ENCODE measurements around the gene MAP3K19. TPM values are rescaled to one million over a fixed set of nuclear protein-coding genes. Genes with fewer than 3 reads are reported as not detected.
A peak's percentile ranks its signal among the peaks of the same experiment; 100 is the strongest.

Gene MAP3K19
- total and polyA plus RNA-seq, 2 of the 8 experiments (the other 6 are each of a cell fraction or from before 2014, with no cell fraction given) = not detected

- TF ChIP-seq, protein P1, sequence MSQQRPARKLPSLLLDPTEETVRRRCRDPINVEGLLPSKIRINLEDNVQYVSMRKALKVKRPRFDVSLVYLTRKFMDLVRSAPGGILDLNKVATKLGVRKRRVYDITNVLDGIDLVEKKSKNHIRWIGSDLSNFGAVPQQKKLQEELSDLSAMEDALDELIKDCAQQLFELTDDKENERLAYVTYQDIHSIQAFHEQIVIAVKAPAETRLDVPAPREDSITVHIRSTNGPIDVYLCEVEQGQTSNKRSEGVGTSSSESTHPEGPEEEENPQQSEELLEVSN (IDR thresholded peaks at IDR 0.05) = peak; percentile 65; the same call in 1 of the 2 replicates
- TF ChIP-seq BRCA1 (IDR thresholded peaks at IDR 0.05; ENCODE audit: low read depth, low read length) (0 out of 2 replicates have a peak, but pooled peaks have one; percentile 34), TBP (IDR thresholded peaks at IDR 0.05; ENCODE audit: low read depth, low read length) (no peak), MAFK (IDR thresholded peaks at IDR 0.05; ENCODE audit: low read depth, low read length) (no peak)
- TF ChIP-seq, protein P2, sequence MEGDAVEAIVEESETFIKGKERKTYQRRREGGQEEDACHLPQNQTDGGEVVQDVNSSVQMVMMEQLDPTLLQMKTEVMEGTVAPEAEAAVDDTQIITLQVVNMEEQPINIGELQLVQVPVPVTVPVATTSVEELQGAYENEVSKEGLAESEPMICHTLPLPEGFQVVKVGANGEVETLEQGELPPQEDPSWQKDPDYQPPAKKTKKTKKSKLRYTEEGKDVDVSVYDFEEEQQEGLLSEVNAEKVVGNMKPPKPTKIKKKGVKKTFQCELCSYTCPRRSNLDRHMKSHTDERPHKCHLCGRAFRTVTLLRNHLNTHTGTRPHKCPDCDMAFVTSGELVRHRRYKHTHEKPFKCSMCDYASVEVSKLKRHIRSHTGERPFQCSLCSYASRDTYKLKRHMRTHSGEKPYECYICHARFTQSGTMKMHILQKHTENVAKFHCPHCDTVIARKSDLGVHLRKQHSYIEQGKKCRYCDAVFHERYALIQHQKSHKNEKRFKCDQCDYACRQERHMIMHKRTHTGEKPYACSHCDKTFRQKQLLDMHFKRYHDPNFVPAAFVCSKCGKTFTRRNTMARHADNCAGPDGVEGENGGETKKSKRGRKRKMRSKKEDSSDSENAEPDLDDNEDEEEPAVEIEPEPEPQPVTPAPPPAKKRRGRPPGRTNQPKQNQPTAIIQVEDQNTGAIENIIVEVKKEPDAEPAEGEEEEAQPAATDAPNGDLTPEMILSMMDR (IDR thresholded peaks at IDR 0.05; ENCODE audit: control extremely low read depth in 1 of 3, insufficient read depth in 1 of 3, low read depth in 1 of 3, low read length in 3 of 3) = peak; percentile 85 to 92 (median 92)
Measured at GRCh38 chr2:135004005-135004746, 43.1 kb downstream of the MAP3K19 start (continued).

Data from H1 (cell line).